CD8-positive, alpha-beta memory T cell (primary cell): ENCODE data around the gene PLA2G15. TPM values are rescaled to one million over a fixed set of nuclear protein-coding genes. Genes with fewer than 3 reads are reported as not detected.

Source experiments
- CTCF ChIA-PET: fragments of 350-600 bp; sonication (Branson Sonifier 250); formaldehyde crosslinking; loops from one replicate; lab custom pipeline; 2021; ENCODE audit warnings: antibody characterized with exemption; lab: Charles Lee
- POLR2A ChIA-PET: fragments of 350-600 bp; sonication (Branson Sonifier 250); formaldehyde crosslinking; loops from one replicate; lab custom pipeline; 2021; ENCODE audit warnings: antibody characterized with exemption; lab: Charles Lee
- DNase-seq, 5 donors: peaks; one replicate each; pipeline versions ENCODE4 v3.0.0 to v3.0.0-alpha.2; 2020 to 2022; ENCODE audit warnings: mixed read lengths in 1 of 5
- H3K27ac ChIP-seq: one replicate; pipeline ENCODE4 v1.7.0; 2013; ENCODE audit warnings: low read depth, mild to moderate bottlenecking, low read length, moderate library complexity
- H3K27me3 ChIP-seq: 2 replicates; pipeline ENCODE4 v1.7.0; 2013; ENCODE audit warnings: low read length, mild to moderate bottlenecking; ENCODE audit not compliant: insufficient read depth, poor library complexity, severe bottlenecking
- H3K36me3 ChIP-seq: 2 replicates; pipeline ENCODE4 v1.7.0; 2013; ENCODE audit warnings: mild to moderate bottlenecking, low read length, moderate library complexity; ENCODE audit not compliant: insufficient read depth
- H3K4me1 ChIP-seq: 2 replicates; pipeline ENCODE4 v1.7.0; 2013; ENCODE audit warnings: mild to moderate bottlenecking, low read length, moderate library complexity; ENCODE audit not compliant: insufficient read depth
- H3K4me3 ChIP-seq: 2 replicates; pipeline ENCODE4 v1.7.0; 2013; ENCODE audit warnings: mild to moderate bottlenecking, low read length
- H3K9me3 ChIP-seq: 2 replicates; pipeline ENCODE4 v1.7.0; 2013; ENCODE audit warnings: mild to moderate bottlenecking, low read length
- H3K27ac Mint-ChIP-seq, 8 donors: one replicate each; pipeline ENCODE4 v1.8.0; 2020 to 2021; ENCODE audit warnings: mixed read lengths in 8 of 8, mild to moderate bottlenecking in 6 of 8, inconsistent platforms in 3 of 8, moderate library complexity in 3 of 8
- H3K27me3 Mint-ChIP-seq, 2 donors: one replicate each; pipeline ENCODE4 v1.8.0; 2020 to 2021; ENCODE audit warnings: mixed read lengths in 2 of 2, mild to moderate bottlenecking in 1 of 2, moderate library complexity in 1 of 2
- H3K36me3 Mint-ChIP-seq, 3 donors: one replicate each; pipeline ENCODE4 v1.8.0; 2020 to 2021; ENCODE audit warnings: mixed read lengths in 3 of 3, inconsistent platforms in 1 of 3, mild to moderate bottlenecking in 1 of 3
- H3K4me1 Mint-ChIP-seq, 3 donors: one replicate each; pipeline ENCODE4 v1.8.0; 2020 to 2021; ENCODE audit warnings: mixed read lengths in 3 of 3, inconsistent platforms in 1 of 3, mild to moderate bottlenecking in 1 of 3
- H3K4me3 Mint-ChIP-seq, 7 donors: one replicate each; pipeline ENCODE4 v1.8.0; 2020 to 2021; ENCODE audit warnings: mixed read lengths in 7 of 7, mild to moderate bottlenecking in 6 of 7, moderate library complexity in 4 of 7, inconsistent platforms in 2 of 7
- H3K9me3 Mint-ChIP-seq, 5 donors: one replicate each; pipeline ENCODE4 v1.8.0; 2020 to 2022; ENCODE audit warnings: mixed read lengths in 5 of 5, mild to moderate bottlenecking in 3 of 5, moderate library complexity in 2 of 5, inconsistent platforms in 1 of 5
- polyA plus RNA-seq: library from polyadenylated mRNA; unstranded; fragments of 300-500 nt; fragmentation: Illumina TruSeq; gene quantifications from one replicate; pipeline ENCODE4 v1.2.3, GENCODE V29; 2021
- total RNA-seq, 2 experiments: library from RNA; stranded (reverse); gene quantifications; one replicate each; pipeline ENCODE4 v1.2.3, GENCODE V29; 2021

PLA2G15 gene
- total and polyA plus RNA-seq, 3 experiments from 2014 or later = 9.0 to 11.0 (median 9.4) TPM

- Histone ChIP-seq H3K4me3 (peak within 1 kb of the TSS; percentile 84), H3K36me3 (no peaks in the 10 kb centered on the region), H3K4me1 (peaks cover 45% of the 10 kb centered on the region), H3K27me3 (no peaks in the 10 kb centered on the region), H3K9me3 (no peaks in the 10 kb centered on the region), H3K27ac (peak within 1 kb of the TSS; percentile 86)
- H3K27me3 Mint-ChIP-seq = peaks cover 0 to 2% of the 10 kb centered on the region in 2 donors
- H3K4me3 Mint-ChIP-seq = peak within 1 kb of the TSS; percentile 94 to 98 (median 97)
- DNase-seq = peak; percentile 79 to 88 (median 86)
- H3K27ac Mint-ChIP-seq = peak within 1 kb of the TSS; percentile 99 to 100 (median 99)
- peaks cover 0 to 36% (median 6%) of the 10 kb centered on the region in 3 donors for H3K36me3 Mint-ChIP-seq
- peaks cover 42 to 60% (median 55%) of the 10 kb centered on the region in 3 donors for H3K4me1 Mint-ChIP-seq
- ChIA-PET CTCF (interaction anchor here (0.7 to 8.0 kb wide), 19 partner anchors 10 to 256 kb away, joined by 3 to 405 read pairs (median 7); partner anchors contain the start of genes PLA2G15, PRMT7 and SLC7A6OS), POLR2A (interaction anchor here (0.6 to 2.6 kb wide), 15 partner anchors 8 to 153 kb away, joined by 3 to 26 read pairs (median 5); partner anchors contain the start of genes PLA2G15, PRMT7 and SLC7A6OS)
- no peaks in the 10 kb centered on the region for H3K9me3 Mint-ChIP-seq
Observed at GRCh38 chr16:68264128-68265077, 19.2 kb downstream of the PLA2G15 start, which contains the start of gene SLC7A6. Gene SLC7A6, plus strand, starts transcription at chr16:68264526. Its CDS starts 10,201 bp downstream, at chr16:68274727.

GRCh38 chr16:68265078-68265920 is 20.1 kb downstream of the PLA2G15 start:
- H3K36me3 Mint-ChIP-seq = peaks cover 0 to 32% (median 6%) of the 10 kb centered on the region in 3 donors
- peaks cover 51 to 69% (median 64%) of the 10 kb centered on the region in 3 donors for H3K4me1 Mint-ChIP-seq
- H3K9me3 Mint-ChIP-seq = no peaks in the 10 kb centered on the region
- ChIA-PET POLR2A (interaction anchor here (1.0 to 2.6 kb wide), 3 partner anchors 11 to 20 kb away, joined by 3 to 21 read pairs (median 4); no protein-coding TSS in a partner anchor), CTCF (interaction anchor here (6.3 to 7.6 kb wide), 2 partner anchors 16 to 42 kb away, joined by 131 to 319 read pairs; partner anchors contain the start of genes PRMT7 and SLC7A6OS)
- Histone ChIP-seq H3K4me1 (peaks cover 54% of the 10 kb centered on the region), H3K9me3 (no peaks in the 10 kb centered on the region), H3K4me3 (peak overlapping the region; percentile 84), H3K36me3 (no peaks in the 10 kb centered on the region), H3K27ac (peak overlapping the region; percentile 86), H3K27me3 (no peaks in the 10 kb centered on the region)
- peaks cover 0 to 2% of the 10 kb centered on the region in 2 donors for H3K27me3 Mint-ChIP-seq
- peak overlapping the region; percentile 97 to 100 (median 99) for H3K27ac Mint-ChIP-seq
- H3K4me3 Mint-ChIP-seq = peak overlapping the region; percentile 94 to 98 (median 97)
- DNase-seq = peak; percentile 31 to 62 (median 45)

GRCh38 chr16:68267612-68268405 is 22.6 kb downstream of the PLA2G15 start:
- peaks cover 0 to 3% of the 10 kb centered on the region in 2 donors for H3K27me3 Mint-ChIP-seq
- DNase-seq = no peak
- peaks cover 65 to 83% (median 80%) of the 10 kb centered on the region in 3 donors for H3K4me1 Mint-ChIP-seq
- peaks cover 0 to 46% (median 6%) of the 10 kb centered on the region in 3 donors for H3K36me3 Mint-ChIP-seq
- peaks cover 73% of the 10 kb centered on the region for H3K4me1 ChIP-seq
- H3K36me3 ChIP-seq = peaks cover 6% of the 10 kb centered on the region
- no peaks in the 10 kb centered on the region for H3K9me3 Mint-ChIP-seq
- H3K9me3 ChIP-seq = no peaks in the 10 kb centered on the region
- peak overlapping the region; percentile 72 to 96 (median 88) for H3K27ac Mint-ChIP-seq
- POLR2A ChIA-PET = interaction anchor here (0.5 kb wide), 1 partner anchor 138 kb away, joined by 4 read pairs; no protein-coding TSS in a partner anchor
- no peak overlapping the region for H3K4me3 ChIP-seq
- CTCF ChIA-PET = interaction anchor here (1.2 to 2.6 kb wide), 3 partner anchors 43 to 66 kb away, joined by 3 to 14 read pairs (median 5); partner anchors contain the start of genes PRMT7 and SLC7A6OS
- no peaks in the 10 kb centered on the region for H3K27me3 ChIP-seq
- no peak overlapping the region for H3K27ac ChIP-seq
- H3K4me3 Mint-ChIP-seq = peak overlapping the region in 6 of 7 donors; percentile 5 to 46 (median 32)

GRCh38 chr16:68269793-68270192 is 24.6 kb downstream of the PLA2G15 start:
- ChIA-PET POLR2A (interaction anchor here (1.1 kb wide), 2 partner anchors 21 to 31 kb away, joined by 3 read pairs; no protein-coding TSS in a partner anchor), CTCF (interaction anchor here (1.1 to 2.6 kb wide), 3 partner anchors 20 to 59 kb away, joined by 3 to 14 read pairs (median 7); partner anchors contain the start of genes PRMT7 and SLC7A6OS)
- H3K27ac Mint-ChIP-seq = peak overlapping the region; percentile 86 to 99 (median 95)
- Histone ChIP-seq H3K4me1 (peaks cover 85% of the 10 kb centered on the region), H3K27me3 (no peaks in the 10 kb centered on the region), H3K9me3 (no peaks in the 10 kb centered on the region), H3K27ac (no peak overlapping the region), H3K36me3 (peaks cover 21% of the 10 kb centered on the region), H3K4me3 (no peak overlapping the region)
- H3K36me3 Mint-ChIP-seq = peaks cover 0 to 57% (median 9%) of the 10 kb centered on the region in 3 donors
- peaks cover 0 to 2% of the 10 kb centered on the region in 2 donors for H3K27me3 Mint-ChIP-seq
- DNase-seq = no peak
- peak overlapping the region in 4 of 7 donors; percentile 26 to 60 (median 38) for H3K4me3 Mint-ChIP-seq
- no peaks in the 10 kb centered on the region for H3K9me3 Mint-ChIP-seq
- peaks cover 75 to 89% (median 89%) of the 10 kb centered on the region in 3 donors for H3K4me1 Mint-ChIP-seq

GRCh38 chr16:68270353-68270752 is 25.2 kb downstream of the PLA2G15 start:
- H3K27ac Mint-ChIP-seq = peak overlapping the region; percentile 86 to 99 (median 95)
- no peaks in the 10 kb centered on the region for H3K9me3 ChIP-seq
- ChIA-PET POLR2A (interaction anchor here (0.6 kb wide), 1 partner anchor 14 kb away, joined by 6 read pairs; no protein-coding TSS in a partner anchor), CTCF (interaction anchor here (1.1 to 22.1 kb wide), 5 partner anchors 8 to 59 kb away, joined by 3 to 319 read pairs (median 7); partner anchors contain the start of genes PRMT7, SLC7A6 and SLC7A6OS)
- peak overlapping the region in 5 of 7 donors; percentile 4 to 59 (median 29) for H3K4me3 Mint-ChIP-seq
- H3K27ac ChIP-seq = no peak overlapping the region
- no peak overlapping the region for H3K4me3 ChIP-seq
- H3K27me3 ChIP-seq = no peaks in the 10 kb centered on the region
- H3K9me3 Mint-ChIP-seq = no peaks in the 10 kb centered on the region
- DNase-seq = peak in 1 of 5 donors; percentile 39
- peaks cover 75 to 91% (median 89%) of the 10 kb centered on the region in 3 donors for H3K4me1 Mint-ChIP-seq
- peaks cover 0 to 54% (median 9%) of the 10 kb centered on the region in 3 donors for H3K36me3 Mint-ChIP-seq
- peaks cover 0 to 2% of the 10 kb centered on the region in 2 donors for H3K27me3 Mint-ChIP-seq
- peaks cover 24% of the 10 kb centered on the region for H3K36me3 ChIP-seq
- H3K4me1 ChIP-seq = peaks cover 89% of the 10 kb centered on the region

GRCh38 chr16:68272507-68273209 is 27.5 kb downstream of the PLA2G15 start:
- POLR2A ChIA-PET = interaction anchor here (0.7 to 2.1 kb wide), 5 partner anchors 9 to 38 kb away, joined by 3 to 8 read pairs (median 5); partner anchors contain the start of genes PRMT7, SLC7A6 and SLC7A6OS
- peaks cover 0 to 56% (median 13%) of the 10 kb centered on the region in 3 donors for H3K36me3 Mint-ChIP-seq

More at GRCh38 chr16:68272507-68273209, 27.5 kb downstream of the PLA2G15 start:
- Histone ChIP-seq H3K27ac (no peak overlapping the region), H3K4me1 (peaks cover 94% of the 10 kb centered on the region), H3K36me3 (peaks cover 24% of the 10 kb centered on the region), H3K27me3 (no peaks in the 10 kb centered on the region), H3K4me3 (peak overlapping the region; percentile 7), H3K9me3 (no peaks in the 10 kb centered on the region)
- CTCF ChIA-PET = interaction anchor here (1.1 to 22.1 kb wide), 5 partner anchors 11 to 56 kb away, joined by 3 to 319 read pairs (median 8); partner anchors contain the start of genes PRMT7, SLC7A6 and SLC7A6OS
- H3K27ac Mint-ChIP-seq = peak overlapping the region; percentile 89 to 99 (median 97)
- peaks cover 73 to 88% (median 88%) of the 10 kb centered on the region in 3 donors for H3K4me1 Mint-ChIP-seq
- no peaks in the 10 kb centered on the region for H3K9me3 Mint-ChIP-seq
- peaks cover 0 to 2% of the 10 kb centered on the region in 2 donors for H3K27me3 Mint-ChIP-seq
- peak overlapping the region; percentile 17 to 79 (median 74) for H3K4me3 Mint-ChIP-seq
- DNase-seq = peak; percentile 14 to 83 (median 51)
